ENCODE measurements around the gene ISYNA1.

The ISYNA1 gene

GRCh38 chr19:18427743-18428113 is 10.2 kb downstream of the ISYNA1 start:
- Histone ChIP-seq H4K8ac (ENCODE audit: low read depth, low read length) (no peak overlapping the region), H3K4ac (ENCODE audit: low read depth, low read length) (no peak overlapping the region), H3K9me3 (ENCODE audit: insufficient read depth, low read depth, low read length) (no peaks in the 10 kb centered on the region), H2BK120ac (ENCODE audit: insufficient read depth, low read length, poor library complexity) (no peak overlapping the region), H3K9ac (ENCODE audit: low read length) (no peak overlapping the region), H3K23ac (ENCODE audit: low read length) (no peak overlapping the region), H3K14ac (ENCODE audit: low read length) (no peak overlapping the region), H4K12ac (ENCODE audit: low read depth, low read length) (no peak overlapping the region), H3K18ac (ENCODE audit: low read length) (no peak overlapping the region), H3K27ac (ENCODE audit: low read depth, low read length) (no peak overlapping the region), H2BK5ac (ENCODE audit: low read depth, low read length, poor library complexity) (no peak overlapping the region), H3K4me1 (ENCODE audit: control insufficient read depth in 1 of 2, insufficient read depth in 2 of 2, low read length in 2 of 2) (peaks cover 16% of the 10 kb centered on the region in 2 experiments), H3K79me1 (ENCODE audit: low read length) (peaks cover 10% of the 10 kb centered on the region), H2BK12ac (ENCODE audit: low read length) (no peak overlapping the region), H3K79me2 (ENCODE audit: control insufficient read depth, insufficient read depth, low read length, poor library complexity) (peaks cover 6% of the 10 kb centered on the region), H3K36me3 (ENCODE audit: control insufficient read depth in 1 of 2, insufficient read depth in 2 of 2, low read length in 2 of 2) (peaks cover 0 to 4% of the 10 kb centered on the region in 2 experiments), H3K27me3 (ENCODE audit: insufficient read depth, low read length) (no peaks in the 10 kb centered on the region), H2AK5ac (ENCODE audit: low read length) (no peak overlapping the region), H4K91ac (ENCODE audit: low read depth, low read length) (no peak overlapping the region), H3K4me2 (ENCODE audit: low read length) (no peak overlapping the region), H2AFZ (ENCODE audit: insufficient read depth, low read length, poor library complexity) (no peak overlapping the region), H3K4me3 (ENCODE audit: low read depth, low read length) (no peak overlapping the region)
- no CpG with 5 or more reads among the region's 12 CpGs for WGBS (ENCODE audit: extremely low coverage, insufficient coverage, insufficient read length)
- DNase-seq: no peak

- Histone ChIP-seq H4K8ac (ENCODE audit: low read depth, low read length) (no peak overlapping the region), H2BK12ac (ENCODE audit: low read length) (no peak overlapping the region), H3K4me2 (ENCODE audit: low read length) (no peak overlapping the region), H4K12ac (ENCODE audit: low read depth, low read length) (no peak overlapping the region), H4K91ac (ENCODE audit: low read depth, low read length) (no peak overlapping the region), H3K14ac (ENCODE audit: low read length) (no peak overlapping the region), H2AK5ac (ENCODE audit: low read length) (no peak overlapping the region), H3K9ac (ENCODE audit: low read length) (no peak overlapping the region), H3K4me3 (ENCODE audit: low read depth, low read length) (no peak overlapping the region), H3K4ac (ENCODE audit: low read depth, low read length) (no peak overlapping the region), H2BK120ac (ENCODE audit: insufficient read depth, low read length, poor library complexity) (no peak overlapping the region), H3K27me3 (ENCODE audit: insufficient read depth, low read length) (no peaks in the 10 kb centered on the region), H3K79me2 (ENCODE audit: control insufficient read depth, insufficient read depth, low read length, poor library complexity) (peaks cover 6% of the 10 kb centered on the region), H3K36me3 (ENCODE audit: control insufficient read depth in 1 of 2, insufficient read depth in 2 of 2, low read length in 2 of 2) (peaks cover 0 to 4% of the 10 kb centered on the region in 2 experiments), H3K23ac (ENCODE audit: low read length) (no peak overlapping the region), H3K9me3 (ENCODE audit: insufficient read depth, low read depth, low read length) (no peaks in the 10 kb centered on the region), H2AFZ (ENCODE audit: insufficient read depth, low read length, poor library complexity) (no peak overlapping the region), H2BK5ac (ENCODE audit: low read depth, low read length, poor library complexity) (no peak overlapping the region), H3K18ac (ENCODE audit: low read length) (no peak overlapping the region), H3K4me1 (ENCODE audit: control insufficient read depth in 1 of 2, insufficient read depth in 2 of 2, low read length in 2 of 2) (peaks cover 14 to 15% of the 10 kb centered on the region in 2 experiments), H3K27ac (ENCODE audit: low read depth, low read length) (no peak overlapping the region), H3K79me1 (ENCODE audit: low read length) (peaks cover 8% of the 10 kb centered on the region)
- DNase-seq: no peak
- WGBS (ENCODE audit: extremely low coverage, insufficient coverage, insufficient read length): no CpG with 5 or more reads among the region's 16 CpGs
These were observed 10.7 kb downstream of the ISYNA1 start for GRCh38 chr19:18427080-18427742.

- no CpG with 5 or more reads among the region's 8 CpGs for WGBS (ENCODE audit: extremely low coverage, insufficient coverage, insufficient read length)
These were observed 11.5 kb downstream of the ISYNA1 start for GRCh38 chr19:18426416-18426767.

GRCh38 chr19:18425515-18426415 is 12.2 kb downstream of the ISYNA1 start:
- peak overlapping the region; percentile 64 for H3K18ac ChIP-seq (ENCODE audit: low read length)
- peak overlapping the region; percentile 17 for H2AFZ ChIP-seq (ENCODE audit: insufficient read depth, low read length, poor library complexity)
- H3K23ac ChIP-seq (ENCODE audit: low read length): no peak overlapping the region
- H3K9me3 ChIP-seq (ENCODE audit: insufficient read depth, low read depth, low read length): no peaks in the 10 kb centered on the region
- H3K79me1 ChIP-seq (ENCODE audit: low read length): peaks cover 8% of the 10 kb centered on the region
- H3K27ac ChIP-seq (ENCODE audit: low read depth, low read length): no peak overlapping the region
- H3K36me3 ChIP-seq (ENCODE audit: control insufficient read depth in 1 of 2, insufficient read depth in 2 of 2, low read length in 2 of 2): peaks cover 0 to 4% of the 10 kb centered on the region in 2 experiments
- H3K4me2 ChIP-seq (ENCODE audit: low read length): no peak overlapping the region
- no peak overlapping the region for H3K9ac ChIP-seq (ENCODE audit: low read length)
- no peaks in the 10 kb centered on the region for H3K27me3 ChIP-seq (ENCODE audit: insufficient read depth, low read length)
- H3K4ac ChIP-seq (ENCODE audit: low read depth, low read length): peak overlapping the region; percentile 27
- no peak overlapping the region for H4K91ac ChIP-seq (ENCODE audit: low read depth, low read length)
- peaks cover 6% of the 10 kb centered on the region for H3K79me2 ChIP-seq (ENCODE audit: control insufficient read depth, insufficient read depth, low read length, poor library complexity)
- H4K12ac ChIP-seq (ENCODE audit: low read depth, low read length): no peak overlapping the region
- no peak overlapping the region for H4K8ac ChIP-seq (ENCODE audit: low read depth, low read length)
- no peak overlapping the region for H2BK5ac ChIP-seq (ENCODE audit: low read depth, low read length, poor library complexity)
- no peak overlapping the region for H3K4me3 ChIP-seq (ENCODE audit: low read depth, low read length)
- peak; percentile 76 to 77 for DNase-seq
- peak overlapping the region; percentile 32 for H2AK5ac ChIP-seq (ENCODE audit: low read length)
- H3K4me1 ChIP-seq (ENCODE audit: control insufficient read depth in 1 of 2, insufficient read depth in 2 of 2, low read length in 2 of 2): peaks cover 14 to 15% of the 10 kb centered on the region in 2 experiments
- WGBS (ENCODE audit: extremely low coverage, insufficient coverage, insufficient read length): no CpG with 5 or more reads among the region's 18 CpGs
- peak overlapping the region; percentile 25 for H3K14ac ChIP-seq (ENCODE audit: low read length)
- peak overlapping the region; percentile 23 for H2BK120ac ChIP-seq (ENCODE audit: insufficient read depth, low read length, poor library complexity)
- no peak overlapping the region for H2BK12ac ChIP-seq (ENCODE audit: low read length)

More at GRCh38 chr19:18426416-18426767, 11.5 kb downstream of the ISYNA1 start:
- no peak overlapping the region for H2AK5ac ChIP-seq (ENCODE audit: low read length)
- no peak overlapping the region for H4K8ac ChIP-seq (ENCODE audit: low read depth, low read length)
- no peak overlapping the region for H2BK5ac ChIP-seq (ENCODE audit: low read depth, low read length, poor library complexity)
- no peak for DNase-seq
- peaks cover 8% of the 10 kb centered on the region for H3K79me1 ChIP-seq (ENCODE audit: low read length)
- H3K14ac ChIP-seq (ENCODE audit: low read length): no peak overlapping the region
- no peak overlapping the region for H3K4me3 ChIP-seq (ENCODE audit: low read depth, low read length)
- no peaks in the 10 kb centered on the region for H3K9me3 ChIP-seq (ENCODE audit: insufficient read depth, low read depth, low read length)
- no peak overlapping the region for H3K27ac ChIP-seq (ENCODE audit: low read depth, low read length)
- H2AFZ ChIP-seq (ENCODE audit: insufficient read depth, low read length, poor library complexity): no peak overlapping the region
- H3K9ac ChIP-seq (ENCODE audit: low read length): no peak overlapping the region
- no peak overlapping the region for H4K12ac ChIP-seq (ENCODE audit: low read depth, low read length)
- H3K4me1 ChIP-seq (ENCODE audit: control insufficient read depth in 1 of 2, insufficient read depth in 2 of 2, low read length in 2 of 2): peaks cover 14 to 15% of the 10 kb centered on the region in 2 experiments
- H2BK12ac ChIP-seq (ENCODE audit: low read length): no peak overlapping the region
- H3K36me3 ChIP-seq (ENCODE audit: control insufficient read depth in 1 of 2, insufficient read depth in 2 of 2, low read length in 2 of 2): peaks cover 0 to 4% of the 10 kb centered on the region in 2 experiments
- no peak overlapping the region for H4K91ac ChIP-seq (ENCODE audit: low read depth, low read length)
- H3K23ac ChIP-seq (ENCODE audit: low read length): no peak overlapping the region
- H2BK120ac ChIP-seq (ENCODE audit: insufficient read depth, low read length, poor library complexity): no peak overlapping the region
- no peaks in the 10 kb centered on the region for H3K27me3 ChIP-seq (ENCODE audit: insufficient read depth, low read length)
- peaks cover 6% of the 10 kb centered on the region for H3K79me2 ChIP-seq (ENCODE audit: control insufficient read depth, insufficient read depth, low read length, poor library complexity)
- peak overlapping the region; percentile 14 for H3K18ac ChIP-seq (ENCODE audit: low read length)
- H3K4me2 ChIP-seq (ENCODE audit: low read length): no peak overlapping the region
- no peak overlapping the region for H3K4ac ChIP-seq (ENCODE audit: low read depth, low read length)
